Subcutaneous abdominal adipose tissue (tissue), 5 donors: ENCODE results near the gene MED29.

Source experiments
- H3K27ac ChIP-seq: one replicate; pipeline ENCODE4 v1.7.0; 2013; ENCODE audit warnings: low read depth, mild to moderate bottlenecking, inconsistent platforms, low read length, moderate library complexity
- H3K27me3 ChIP-seq, 5 donors: one replicate each; pipeline ENCODE4 v1.7.0; 2013; ENCODE audit warnings: low read length in 5 of 5, inconsistent platforms in 1 of 5; ENCODE audit not compliant: control insufficient read depth in 5 of 5, insufficient read depth in 4 of 5
- H3K36me3 ChIP-seq, 5 donors: one replicate each; pipeline ENCODE4 v1.7.0; 2013; ENCODE audit warnings: low read length in 5 of 5; ENCODE audit not compliant: control insufficient read depth in 5 of 5, insufficient read depth in 5 of 5
- H3K4me1 ChIP-seq, 5 donors: one replicate each; pipeline ENCODE4 v1.7.0; 2013; ENCODE audit warnings: low read length in 5 of 5, mild to moderate bottlenecking in 3 of 5, moderate library complexity in 1 of 5; ENCODE audit not compliant: control insufficient read depth in 5 of 5, insufficient read depth in 5 of 5
- H3K4me3 ChIP-seq, 5 donors: one replicate each; pipeline ENCODE4 v1.7.0; 2013; ENCODE audit warnings: low read length in 5 of 5, low read depth in 1 of 5
- H3K9ac ChIP-seq, 5 donors: one replicate each; pipeline ENCODE4 v1.7.0; 2013; ENCODE audit warnings: low read length in 5 of 5, mild to moderate bottlenecking in 4 of 5, moderate library complexity in 3 of 5
- H3K9me3 ChIP-seq, 5 donors: one replicate each; pipeline ENCODE4 v1.7.0; 2013; ENCODE audit warnings: low read length in 5 of 5; ENCODE audit not compliant: control insufficient read depth in 5 of 5
- donor health status: healthy.
- donor health status: healthy.
- donor health status: healthy.
- donor health status: healthy.
- donor health status: healthy.

MED29 gene

GRCh38 chr19:39381910-39382611 lies 9.1 kb upstream of the MED29 start:
- no peaks in the 10 kb centered on the region for H3K27me3 ChIP-seq

GRCh38 chr19:39382991-39383828 lies 8.0 kb upstream of the MED29 start:
- no peak overlapping the region for H3K27ac ChIP-seq
- peaks cover 0 to 5% (median 0%) of the 10 kb centered on the region in 5 donors for H3K4me1 ChIP-seq
- no peaks in the 10 kb centered on the region for H3K27me3 ChIP-seq
- H3K36me3 ChIP-seq: peaks cover 13 to 95% (median 92%) of the 10 kb centered on the region in 5 donors
- H3K9ac ChIP-seq: peak overlapping the region in 1 of 5 donors; percentile 37
- no peaks in the 10 kb centered on the region for H3K9me3 ChIP-seq
- H3K4me3 ChIP-seq: no peak overlapping the region

More at GRCh38 chr19:39381910-39382611, 9.1 kb upstream of the MED29 start:
- peaks cover 15 to 97% (median 94%) of the 10 kb centered on the region in 5 donors for H3K36me3 ChIP-seq
- no peaks in the 10 kb centered on the region for H3K9me3 ChIP-seq
- no peak overlapping the region for H3K27ac ChIP-seq
- H3K4me1 ChIP-seq: peaks cover 0 to 11% (median 0%) of the 10 kb centered on the region in 5 donors
- H3K9ac ChIP-seq: no peak overlapping the region
- no peak overlapping the region for H3K4me3 ChIP-seq

- no peak overlapping the region for H3K4me3 ChIP-seq
- H3K27ac ChIP-seq: no peak overlapping the region
- H3K36me3 ChIP-seq: peaks cover 13 to 93% (median 90%) of the 10 kb centered on the region in 5 donors
- peak overlapping the region in 1 of 5 donors; percentile 5 for H3K9ac ChIP-seq
- peaks cover 0 to 8% (median 6%) of the 10 kb centered on the region in 5 donors for H3K4me1 ChIP-seq
- H3K27me3 ChIP-seq: no peaks in the 10 kb centered on the region
- H3K9me3 ChIP-seq: no peaks in the 10 kb centered on the region
Observed at GRCh38 chr19:39384839-39385568, 6.2 kb upstream of the MED29 start.

GRCh38 chr19:39385629-39386411 lies 5.4 kb upstream of the MED29 start:
- Histone ChIP-seq H3K4me3 (no peak overlapping the region), H3K9me3 (no peaks in the 10 kb centered on the region), H3K27ac (no peak overlapping the region), H3K9ac (no peak overlapping the region), H3K4me1 (peaks cover 0 to 15% (median 12%) of the 10 kb centered on the region in 5 donors), H3K36me3 (peaks cover 10 to 85% (median 82%) of the 10 kb centered on the region in 5 donors), H3K27me3 (no peaks in the 10 kb centered on the region)

DNA sequence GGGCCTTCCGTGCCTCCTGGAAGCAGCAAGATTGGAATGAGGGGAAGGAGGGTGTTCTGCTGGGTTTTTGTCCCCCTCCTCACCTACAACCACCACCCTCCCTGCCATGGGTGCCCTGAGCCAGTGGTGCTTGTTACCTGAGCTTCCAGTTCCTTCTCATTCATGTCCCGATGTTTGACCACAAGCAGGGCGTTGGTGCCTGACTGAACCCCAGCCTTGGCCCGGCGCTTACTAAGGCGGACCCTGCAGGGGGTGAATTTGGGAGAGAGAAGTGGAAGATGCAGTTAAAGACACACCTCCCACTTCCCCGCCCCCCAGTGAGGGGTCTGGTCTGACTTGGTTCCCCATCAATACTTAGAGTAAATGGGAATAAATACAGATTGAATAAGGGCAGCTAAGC lies 4.6 kb upstream of the MED29 start:
- H3K9ac ChIP-seq: no peak overlapping the region
- H3K4me3 ChIP-seq: no peak overlapping the region
- no peaks in the 10 kb centered on the region for H3K9me3 ChIP-seq
- peaks cover 8 to 78% (median 74%) of the 10 kb centered on the region in 5 donors for H3K36me3 ChIP-seq
- H3K27me3 ChIP-seq: no peaks in the 10 kb centered on the region
- H3K27ac ChIP-seq: no peak overlapping the region
- peaks cover 0 to 19% (median 15%) of the 10 kb centered on the region in 5 donors for H3K4me1 ChIP-seq

DNA sequence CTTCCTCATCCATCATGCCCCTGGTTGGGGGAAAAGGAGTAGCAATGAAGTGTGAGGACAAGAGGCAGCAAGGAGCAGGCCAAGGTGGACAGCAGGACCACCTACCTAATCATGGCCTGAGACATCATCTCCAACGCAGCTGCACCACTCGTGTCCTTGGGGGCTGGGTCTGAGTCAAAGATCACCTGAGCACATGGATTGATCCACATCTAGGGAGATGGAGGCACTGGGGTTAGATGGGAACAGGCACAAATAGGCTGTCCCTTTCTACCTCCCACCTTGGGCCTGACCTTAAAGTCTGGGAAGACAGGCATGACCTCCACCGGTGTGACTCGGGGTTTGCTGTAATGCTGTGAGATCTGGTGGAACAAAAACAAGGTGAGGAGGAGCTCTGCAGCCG lies 2.5 kb upstream of the MED29 start:
- H3K4me1 ChIP-seq: peaks cover 0 to 27% (median 25%) of the 10 kb centered on the region in 5 donors
- H3K27me3 ChIP-seq: no peaks in the 10 kb centered on the region
- H3K9me3 ChIP-seq: no peaks in the 10 kb centered on the region
- no peak overlapping the region for H3K27ac ChIP-seq
- H3K36me3 ChIP-seq: peaks cover 5 to 62% (median 57%) of the 10 kb centered on the region in 5 donors
- no peak overlapping the region for H3K4me3 ChIP-seq
- no peak overlapping the region for H3K9ac ChIP-seq

GRCh38 chr19:39389631-39390414 lies 1.4 kb upstream of the MED29 start:
- H3K27ac ChIP-seq: peak overlapping the region; percentile 97
- H3K9ac ChIP-seq: peak overlapping the region; percentile 68 to 98 (median 95)
- no peaks in the 10 kb centered on the region for H3K27me3 ChIP-seq
- peaks cover 0 to 28% (median 25%) of the 10 kb centered on the region in 5 donors for H3K4me1 ChIP-seq
- H3K4me3 ChIP-seq: peak overlapping the region; percentile 80 to 99 (median 97)
- no peaks in the 10 kb centered on the region for H3K9me3 ChIP-seq
- H3K36me3 ChIP-seq: peaks cover 5 to 58% (median 57%) of the 10 kb centered on the region in 5 donors

- Histone ChIP-seq H3K9ac (peak overlapping the region; percentile 68 to 98 (median 95)), H3K36me3 (peaks cover 5 to 58% (median 57%) of the 10 kb centered on the region in 5 donors), H3K27ac (peak overlapping the region; percentile 97), H3K27me3 (no peaks in the 10 kb centered on the region), H3K4me1 (peaks cover 0 to 28% (median 25%) of the 10 kb centered on the region in 5 donors), H3K9me3 (no peaks in the 10 kb centered on the region), H3K4me3 (peak overlapping the region; percentile 80 to 99 (median 97))
Observed at GRCh38 chr19:39390451-39390750, 777 bp upstream of the MED29 start.
